HepG2 (cell line): ENCODE measurements around the gene NCOA6. TPM values are rescaled to one million over a fixed set of nuclear protein-coding genes. Genes with fewer than 3 reads are reported as not detected.

Experiments used
- AGO2 ChIP-seq: fragments of 200-400 bp; formaldehyde crosslinking; optimal IDR thresholded peaks from 2 replicates; pipeline ENCODE3; 2017; ENCODE audit warnings: mild to moderate bottlenecking, low read depth, low read length, moderate library complexity
- ATF7 ChIP-seq, 2 experiments: fragments of 450-650 bp in 1 of 2; sonication (generic) in 1 of 2; formaldehyde crosslinking in 1 of 2; IDR thresholded peaks; 2 replicates each; pipeline versions ENCODE4 v1.4.0 to v1.6.1; 2016 to 2020; ENCODE audit warnings: antibody characterized with exemption in 1 of 2, mild to moderate bottlenecking in 1 of 2, missing genetic modification reagents in 1 of 2
- HNF4G ChIP-seq, 2 experiments: sonication (generic) in 1 of 2; formaldehyde crosslinking in 1 of 2; IDR thresholded peaks; 2 replicates each; pipeline versions ENCODE4 v1.4.0 to v1.6.1; 2011 to 2020; ENCODE audit warnings: borderline replicate concordance in 2 of 2, low read depth in 2 of 2, mild to moderate bottlenecking in 2 of 2, low read length in 1 of 2, missing genetic modification reagents in 1 of 2, moderate library complexity in 1 of 2
- SAFB2 ChIP-seq: sonication (generic); formaldehyde crosslinking; IDR thresholded peaks from 2 replicates; pipeline ENCODE4 v1.5.1; 2020; ENCODE audit warnings: missing genetic modification reagents, low read depth, mild to moderate bottlenecking, borderline replicate concordance
- THAP11 ChIP-seq: IDR thresholded peaks from 2 replicates; pipeline ENCODE4 v1.6.1; 2016; ENCODE audit warnings: missing biosample characterization, missing genetic modification reagents
- TP53 ChIP-seq: sonication (generic); formaldehyde crosslinking; conservative IDR thresholded peaks from 2 replicates; pipeline ENCODE4 v1.4.0; 2020; ENCODE audit warnings: missing genetic modification reagents
- ZNF331 ChIP-seq: sonication (generic); formaldehyde crosslinking; IDR thresholded peaks from 2 replicates; pipeline ENCODE4 v1.4.0; 2020; ENCODE audit warnings: missing genetic modification reagents
- ZNF670 ChIP-seq: sonication (generic); formaldehyde crosslinking; IDR thresholded peaks from 2 replicates; pipeline ENCODE4 v1.8.0; 2022; ENCODE audit warnings: mild to moderate bottlenecking, missing genetic modification reagents, borderline replicate concordance
- ZNF781 ChIP-seq: sonication (generic); formaldehyde crosslinking; IDR thresholded peaks from 2 replicates; pipeline ENCODE4 v1.5.1; 2020; ENCODE audit warnings: borderline replicate concordance, mild to moderate bottlenecking, missing genetic modification reagents; ENCODE audit errors: not compliant biosample characterization
- polyA plus RNA-seq, 8 experiments: library from polyadenylated mRNA; depleted of rRNA in 3 of 8; stranded (reverse) in 7 of 8; unstranded in 1 of 8; fragments of >200 nt; fragmentation: Illumina TruSeq in 4 of 8; extraction: Trizol in 4 of 8; gene quantifications; 2 replicates each; pipeline versions ENCODE4 v1.2.1 to v1.2.3, GENCODE V29; 2011 to 2016; ENCODE audit warnings: low read depth in 4 of 8, missing spikeins in 1 of 8, mixed read lengths in 1 of 8; ENCODE audit not compliant: insufficient read depth in 1 of 8
- total RNA-seq, 5 experiments: library from RNA; depleted of rRNA; stranded (reverse); fragments of >200 nt; fragmentation: Illumina TruSeq; extraction: Trizol; gene quantifications; 2 replicates each; pipeline ENCODE4 v1.2.3, GENCODE V29; 2016; ENCODE audit warnings: low read depth in 1 of 5
- TF ChIP-seq, protein P1 (sequence below): sonication (generic); IDR thresholded peaks from 2 replicates; pipeline ENCODE4 v1.6.1; 2016; ENCODE audit warnings: low read depth, borderline replicate concordance
- TF ChIP-seq, protein P2 (sequence below): sonication (generic); formaldehyde crosslinking; IDR thresholded peaks from 2 replicates; pipeline ENCODE4 v1.4.0; 2020; ENCODE audit warnings: mild to moderate bottlenecking, missing genetic modification reagents
- TF ChIP-seq, protein P3 (sequence below): IDR thresholded peaks from 2 replicates; pipeline ENCODE4 v1.6.1; 2016; ENCODE audit warnings: missing biosample characterization, missing genetic modification reagents, low read depth
- TF ChIP-seq, protein P4 (sequence below): sonication (generic); formaldehyde crosslinking; IDR thresholded peaks from 2 replicates; pipeline ENCODE4 v1.8.0; 2022; ENCODE audit warnings: mild to moderate bottlenecking, missing genetic modification reagents, borderline replicate concordance
- TF ChIP-seq, protein P5 (sequence below): sonication (generic); formaldehyde crosslinking; IDR thresholded peaks from 2 replicates; pipeline ENCODE4 v1.5.0; 2020; ENCODE audit warnings: mild to moderate bottlenecking, missing genetic modification reagents, borderline replicate concordance

Gene NCOA6
- total and polyA plus RNA-seq, 2 of the 13 experiments (the other 11 are each of a cell fraction or from before 2014, with no cell fraction given): 11.2 to 29.3 TPM

DNA sequence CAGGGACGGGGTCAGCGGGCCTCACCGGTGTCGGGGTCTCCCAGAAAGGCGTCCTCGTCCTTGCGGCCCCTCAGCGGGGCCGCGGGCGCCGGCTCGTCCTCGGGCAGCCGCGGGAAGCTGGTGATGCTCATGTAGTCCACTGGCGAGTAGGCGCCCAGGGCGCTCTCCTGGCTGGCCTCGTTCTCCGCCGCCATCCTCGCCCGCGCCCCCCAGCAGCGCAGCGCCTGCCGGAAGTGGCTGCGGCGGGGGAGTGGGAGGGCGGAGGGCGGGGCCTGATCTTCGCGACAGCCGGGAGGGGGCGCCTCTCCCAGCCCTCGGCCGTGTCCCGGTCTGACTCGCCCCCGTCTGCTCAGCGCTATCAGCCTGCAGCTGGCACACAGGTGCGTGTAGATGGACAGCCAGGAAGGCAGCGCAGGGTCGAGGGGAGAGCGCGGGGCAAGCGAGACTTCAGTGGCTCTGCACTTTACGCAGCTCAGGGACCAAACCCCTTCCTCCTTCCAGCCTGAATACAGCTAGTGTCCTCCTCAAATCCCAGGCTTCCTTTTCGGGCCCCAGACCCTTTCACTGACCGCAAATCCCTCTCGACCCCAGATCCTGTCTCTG, 47.3 kb upstream of the NCOA6 start, which contains the start of gene GGT7 (continued):
- TF ChIP-seq, protein P1, sequence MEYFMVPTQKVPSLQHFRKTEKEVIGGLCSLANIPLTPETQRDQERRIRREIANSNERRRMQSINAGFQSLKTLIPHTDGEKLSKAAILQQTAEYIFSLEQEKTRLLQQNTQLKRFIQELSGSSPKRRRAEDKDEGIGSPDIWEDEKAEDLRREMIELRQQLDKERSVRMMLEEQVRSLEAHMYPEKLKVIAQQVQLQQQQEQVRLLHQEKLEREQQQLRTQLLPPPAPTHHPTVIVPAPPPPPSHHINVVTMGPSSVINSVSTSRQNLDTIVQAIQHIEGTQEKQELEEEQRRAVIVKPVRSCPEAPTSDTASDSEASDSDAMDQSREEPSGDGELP: peak; percentile 95
- TF ChIP-seq, protein P2, sequence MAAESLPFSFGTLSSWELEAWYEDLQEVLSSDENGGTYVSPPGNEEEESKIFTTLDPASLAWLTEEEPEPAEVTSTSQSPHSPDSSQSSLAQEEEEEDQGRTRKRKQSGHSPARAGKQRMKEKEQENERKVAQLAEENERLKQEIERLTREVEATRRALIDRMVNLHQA (CRISPR knock-in tag): 0 out of 2 replicates have a peak, but pooled peaks have one; percentile 26
- TF ChIP-seq, protein P3, sequence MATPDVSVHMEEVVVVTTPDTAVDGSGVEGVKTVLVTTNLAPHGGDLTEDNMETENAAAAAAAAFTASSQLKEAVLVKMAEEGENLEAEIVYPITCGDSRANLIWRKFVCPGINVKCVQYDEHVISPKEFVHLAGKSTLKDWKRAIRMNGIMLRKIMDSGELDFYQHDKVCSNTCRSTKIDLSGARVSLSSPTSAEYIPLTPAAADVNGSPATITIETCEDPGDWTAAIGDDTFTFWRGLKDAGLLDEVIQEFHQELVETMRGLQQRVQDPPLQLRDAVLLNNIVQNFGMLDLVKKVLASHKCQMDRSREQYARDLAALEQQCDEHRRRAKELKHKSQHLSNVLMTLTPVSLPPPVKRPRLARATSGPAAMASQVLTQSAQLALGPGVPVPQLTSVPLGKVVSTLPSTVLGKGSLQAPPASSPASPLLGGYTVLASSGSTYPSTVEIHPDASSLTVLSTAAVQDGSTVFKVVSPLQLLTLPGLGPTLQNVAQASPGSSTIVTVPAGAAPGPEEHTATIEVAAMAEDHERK (CRISPR knock-in tag): peak; percentile 54; the same call in 1 of the 2 replicates
- TF ChIP-seq ZNF781 (CRISPR knock-in tag) (no peak), ZNF670 (CRISPR knock-in tag) (peak; percentile 35; the same call in 1 of the 2 replicates), SAFB2 (CRISPR knock-in tag) (peak; percentile 96; the same call in 1 of the 2 replicates), ATF7 (IDR thresholded peaks at IDR 0.05) (no peak), ATF7 (CRISPR knock-in tag; IDR thresholded peaks at IDR 0.05) (no peak), HNF4G (IDR thresholded peaks at IDR 0.05; ENCODE audit: borderline replicate concordance, low read depth, low read length) (0 out of 2 replicates have a peak, but pooled peaks have one; percentile 19), HNF4G (CRISPR knock-in tag; IDR thresholded peaks at IDR 0.05; ENCODE audit: borderline replicate concordance, low read depth) (peak; percentile 54; the same call in 1 of the 2 replicates), ZNF331 (CRISPR knock-in tag) (peak; percentile 94), THAP11 (CRISPR knock-in tag) (peak; percentile 89), AGO2 (no peak), TP53 (CRISPR knock-in tag) (no peak)
- TF ChIP-seq, protein P4, sequence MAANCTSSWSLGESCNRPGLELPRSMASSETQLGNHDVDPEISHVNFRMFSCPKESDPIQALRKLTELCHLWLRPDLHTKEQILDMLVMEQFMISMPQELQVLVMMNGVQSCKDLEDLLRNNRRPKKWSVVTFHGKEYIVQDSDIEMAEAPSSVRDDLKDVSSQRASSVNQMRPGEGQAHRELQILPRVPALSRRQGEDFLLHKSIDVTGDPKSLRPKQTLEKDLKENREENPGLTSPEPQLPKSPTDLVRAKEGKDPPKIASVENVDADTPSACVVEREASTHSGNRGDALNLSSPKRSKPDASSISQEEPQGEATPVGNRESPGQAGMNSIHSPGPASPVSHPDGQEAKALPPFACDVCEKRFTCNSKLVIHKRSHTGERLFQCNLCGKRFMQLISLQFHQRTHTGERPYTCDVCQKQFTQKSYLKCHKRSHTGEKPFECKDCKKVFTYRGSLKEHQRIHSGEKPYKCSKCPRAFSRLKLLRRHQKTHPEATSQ (CRISPR knock-in tag): no peak
- TF ChIP-seq, protein P5, sequence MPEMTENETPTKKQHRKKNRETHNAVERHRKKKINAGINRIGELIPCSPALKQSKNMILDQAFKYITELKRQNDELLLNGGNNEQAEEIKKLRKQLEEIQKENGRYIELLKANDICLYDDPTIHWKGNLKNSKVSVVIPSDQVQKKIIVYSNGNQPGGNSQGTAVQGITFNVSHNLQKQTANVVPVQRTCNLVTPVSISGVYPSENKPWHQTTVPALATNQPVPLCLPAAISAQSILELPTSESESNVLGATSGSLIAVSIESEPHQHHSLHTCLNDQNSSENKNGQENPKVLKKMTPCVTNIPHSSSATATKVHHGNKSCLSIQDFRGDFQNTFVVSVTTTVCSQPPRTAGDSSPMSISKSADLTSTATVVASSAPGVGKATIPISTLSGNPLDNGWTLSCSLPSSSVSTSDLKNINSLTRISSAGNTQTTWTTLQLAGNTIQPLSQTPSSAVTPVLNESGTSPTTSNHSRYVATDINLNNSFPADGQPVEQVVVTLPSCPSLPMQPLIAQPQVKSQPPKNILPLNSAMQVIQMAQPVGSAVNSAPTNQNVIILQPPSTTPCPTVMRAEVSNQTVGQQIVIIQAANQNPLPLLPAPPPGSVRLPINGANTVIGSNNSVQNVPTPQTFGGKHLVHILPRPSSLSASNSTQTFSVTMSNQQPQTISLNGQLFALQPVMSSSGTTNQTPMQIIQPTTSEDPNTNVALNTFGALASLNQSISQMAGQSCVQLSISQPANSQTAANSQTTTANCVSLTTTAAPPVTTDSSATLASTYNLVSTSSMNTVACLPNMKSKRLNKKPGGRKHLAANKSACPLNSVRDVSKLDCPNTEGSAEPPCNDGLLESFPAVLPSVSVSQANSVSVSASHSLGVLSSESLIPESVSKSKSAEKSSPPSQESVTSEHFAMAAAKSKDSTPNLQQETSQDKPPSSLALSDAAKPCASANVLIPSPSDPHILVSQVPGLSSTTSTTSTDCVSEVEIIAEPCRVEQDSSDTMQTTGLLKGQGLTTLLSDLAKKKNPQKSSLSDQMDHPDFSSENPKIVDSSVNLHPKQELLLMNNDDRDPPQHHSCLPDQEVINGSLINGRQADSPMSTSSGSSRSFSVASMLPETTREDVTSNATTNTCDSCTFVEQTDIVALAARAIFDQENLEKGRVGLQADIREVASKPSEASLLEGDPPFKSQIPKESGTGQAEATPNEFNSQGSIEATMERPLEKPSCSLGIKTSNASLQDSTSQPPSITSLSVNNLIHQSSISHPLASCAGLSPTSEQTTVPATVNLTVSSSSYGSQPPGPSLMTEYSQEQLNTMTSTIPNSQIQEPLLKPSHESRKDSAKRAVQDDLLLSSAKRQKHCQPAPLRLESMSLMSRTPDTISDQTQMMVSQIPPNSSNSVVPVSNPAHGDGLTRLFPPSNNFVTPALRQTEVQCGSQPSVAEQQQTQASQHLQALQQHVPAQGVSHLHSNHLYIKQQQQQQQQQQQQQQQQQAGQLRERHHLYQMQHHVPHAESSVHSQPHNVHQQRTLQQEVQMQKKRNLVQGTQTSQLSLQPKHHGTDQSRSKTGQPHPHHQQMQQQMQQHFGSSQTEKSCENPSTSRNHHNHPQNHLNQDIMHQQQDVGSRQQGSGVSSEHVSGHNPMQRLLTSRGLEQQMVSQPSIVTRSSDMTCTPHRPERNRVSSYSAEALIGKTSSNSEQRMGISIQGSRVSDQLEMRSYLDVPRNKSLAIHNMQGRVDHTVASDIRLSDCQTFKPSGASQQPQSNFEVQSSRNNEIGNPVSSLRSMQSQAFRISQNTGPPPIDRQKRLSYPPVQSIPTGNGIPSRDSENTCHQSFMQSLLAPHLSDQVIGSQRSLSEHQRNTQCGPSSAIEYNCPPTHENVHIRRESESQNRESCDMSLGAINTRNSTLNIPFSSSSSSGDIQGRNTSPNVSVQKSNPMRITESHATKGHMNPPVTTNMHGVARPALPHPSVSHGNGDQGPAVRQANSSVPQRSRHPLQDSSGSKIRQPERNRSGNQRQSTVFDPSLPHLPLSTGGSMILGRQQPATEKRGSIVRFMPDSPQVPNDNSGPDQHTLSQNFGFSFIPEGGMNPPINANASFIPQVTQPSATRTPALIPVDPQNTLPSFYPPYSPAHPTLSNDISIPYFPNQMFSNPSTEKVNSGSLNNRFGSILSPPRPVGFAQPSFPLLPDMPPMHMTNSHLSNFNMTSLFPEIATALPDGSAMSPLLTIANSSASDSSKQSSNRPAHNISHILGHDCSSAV: no peak; the same call in 1 of the 2 replicates
